ENCODE results near the gene FGF12.

Gene FGF12

GRCh38 chr3:192354687-192355086 is 372.7 kb downstream of the FGF12 start:
- H4K20me1 ChIP-seq (ENCODE audit: control insufficient read depth, insufficient read depth, low read depth, low read length), result no peaks in the 10 kb centered on the region
- H3K27me3 ChIP-seq (ENCODE audit: control insufficient read depth, low read length), result no peaks in the 10 kb centered on the region
- H3K79me2 ChIP-seq (ENCODE audit: control insufficient read depth, low read length), result no peaks in the 10 kb centered on the region
- no peaks in the 10 kb centered on the region for H3K9me2 ChIP-seq (replicated peaks; ENCODE audit: control insufficient read depth, low read length)
- H3K36me3 ChIP-seq (ENCODE audit: control insufficient read depth, low read length), result no peaks in the 10 kb centered on the region
- H3K27ac ChIP-seq (ENCODE audit: low read depth, low read length), result no peak overlapping the region
- no peaks in the 10 kb centered on the region for H3K9me3 ChIP-seq (ENCODE audit: control insufficient read depth, insufficient read depth, low read length)
- H3K4me3 ChIP-seq (ENCODE audit: low read length), result no peak overlapping the region
- no peaks in the 10 kb centered on the region for H3F3A ChIP-seq (ENCODE audit: control insufficient read depth, insufficient read depth)
- no peaks in the 10 kb centered on the region for H3K4me1 ChIP-seq (ENCODE audit: control insufficient read depth, low read length)
- no peak overlapping the region for H3K4me2 ChIP-seq (ENCODE audit: low read length)
- no peak for TF ChIP-seq EZH2phosphoT487 (IDR thresholded peaks at IDR 0.05; ENCODE audit: borderline replicate concordance, low read length)
- TF ChIP-seq, protein P1, sequence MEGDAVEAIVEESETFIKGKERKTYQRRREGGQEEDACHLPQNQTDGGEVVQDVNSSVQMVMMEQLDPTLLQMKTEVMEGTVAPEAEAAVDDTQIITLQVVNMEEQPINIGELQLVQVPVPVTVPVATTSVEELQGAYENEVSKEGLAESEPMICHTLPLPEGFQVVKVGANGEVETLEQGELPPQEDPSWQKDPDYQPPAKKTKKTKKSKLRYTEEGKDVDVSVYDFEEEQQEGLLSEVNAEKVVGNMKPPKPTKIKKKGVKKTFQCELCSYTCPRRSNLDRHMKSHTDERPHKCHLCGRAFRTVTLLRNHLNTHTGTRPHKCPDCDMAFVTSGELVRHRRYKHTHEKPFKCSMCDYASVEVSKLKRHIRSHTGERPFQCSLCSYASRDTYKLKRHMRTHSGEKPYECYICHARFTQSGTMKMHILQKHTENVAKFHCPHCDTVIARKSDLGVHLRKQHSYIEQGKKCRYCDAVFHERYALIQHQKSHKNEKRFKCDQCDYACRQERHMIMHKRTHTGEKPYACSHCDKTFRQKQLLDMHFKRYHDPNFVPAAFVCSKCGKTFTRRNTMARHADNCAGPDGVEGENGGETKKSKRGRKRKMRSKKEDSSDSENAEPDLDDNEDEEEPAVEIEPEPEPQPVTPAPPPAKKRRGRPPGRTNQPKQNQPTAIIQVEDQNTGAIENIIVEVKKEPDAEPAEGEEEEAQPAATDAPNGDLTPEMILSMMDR (IDR thresholded peaks at IDR 0.05; ENCODE audit: low read depth, low read length, poor library complexity, severe bottlenecking), result no peak

DNA sequence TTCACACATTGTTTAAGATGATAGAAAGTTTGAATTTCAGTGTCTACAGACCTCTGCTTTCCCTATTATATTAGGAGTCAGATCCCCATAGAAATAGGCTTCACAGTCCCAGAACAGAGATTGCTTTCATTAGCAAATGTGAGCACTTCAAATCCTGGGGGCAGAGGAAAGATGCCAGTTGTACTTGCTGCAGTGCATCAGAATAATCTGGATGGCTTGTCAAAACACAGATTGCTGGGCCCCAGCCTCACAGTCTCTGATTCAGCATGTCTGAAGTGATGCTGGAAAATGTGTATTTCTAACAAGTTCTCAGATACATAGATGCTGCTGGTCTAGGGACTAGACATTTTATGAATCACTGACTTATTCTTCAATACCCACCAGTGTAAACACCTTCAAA is 375.2 kb downstream of the FGF12 start:
- no peak overlapping the region for H3K4me3 ChIP-seq (ENCODE audit: low read length)
- no peaks in the 10 kb centered on the region for H4K20me1 ChIP-seq (ENCODE audit: control insufficient read depth, insufficient read depth, low read depth, low read length)
- no peaks in the 10 kb centered on the region for H3K9me2 ChIP-seq (replicated peaks; ENCODE audit: control insufficient read depth, low read length)
- H3K79me2 ChIP-seq (ENCODE audit: control insufficient read depth, low read length), result no peaks in the 10 kb centered on the region
- no peaks in the 10 kb centered on the region for H3K4me1 ChIP-seq (ENCODE audit: control insufficient read depth, low read length)
- H3K27ac ChIP-seq (ENCODE audit: low read depth, low read length), result no peak overlapping the region
- H3K9me3 ChIP-seq (ENCODE audit: control insufficient read depth, insufficient read depth, low read length), result no peaks in the 10 kb centered on the region
- H3K27me3 ChIP-seq (ENCODE audit: control insufficient read depth, low read length), result no peaks in the 10 kb centered on the region
- no peak overlapping the region for H3K4me2 ChIP-seq (ENCODE audit: low read length)
- H3K36me3 ChIP-seq (ENCODE audit: control insufficient read depth, low read length), result no peaks in the 10 kb centered on the region
- TF ChIP-seq, protein P1 (IDR thresholded peaks at IDR 0.05; ENCODE audit: low read depth, low read length, poor library complexity, severe bottlenecking), result no peak
- no peak for TF ChIP-seq EZH2phosphoT487 (IDR thresholded peaks at IDR 0.05; ENCODE audit: borderline replicate concordance, low read length)
- H3F3A ChIP-seq (ENCODE audit: control insufficient read depth, insufficient read depth), result no peaks in the 10 kb centered on the region

GRCh38 chr3:192351441-192351840 is 375.9 kb downstream of the FGF12 start:
- Histone ChIP-seq H3K4me1 (ENCODE audit: control insufficient read depth, low read length) (no peaks in the 10 kb centered on the region), H4K20me1 (ENCODE audit: control insufficient read depth, insufficient read depth, low read depth, low read length) (no peaks in the 10 kb centered on the region), H3K9me2 (replicated peaks; ENCODE audit: control insufficient read depth, low read length) (no peaks in the 10 kb centered on the region), H3K27ac (ENCODE audit: low read depth, low read length) (no peak overlapping the region), H3K27me3 (ENCODE audit: control insufficient read depth, low read length) (no peaks in the 10 kb centered on the region), H3K4me2 (ENCODE audit: low read length) (no peak overlapping the region), H3K9me3 (ENCODE audit: control insufficient read depth, insufficient read depth, low read length) (no peaks in the 10 kb centered on the region), H3F3A (ENCODE audit: control insufficient read depth, insufficient read depth) (no peaks in the 10 kb centered on the region), H3K4me3 (ENCODE audit: low read length) (no peak overlapping the region), H3K79me2 (ENCODE audit: control insufficient read depth, low read length) (no peaks in the 10 kb centered on the region), H3K36me3 (ENCODE audit: control insufficient read depth, low read length) (no peaks in the 10 kb centered on the region)
- no peak for TF ChIP-seq EZH2phosphoT487 (IDR thresholded peaks at IDR 0.05; ENCODE audit: borderline replicate concordance, low read length)
- TF ChIP-seq, protein P1 (IDR thresholded peaks at IDR 0.05; ENCODE audit: low read depth, low read length, poor library complexity, severe bottlenecking), result no peak

- Histone ChIP-seq H3K4me3 (ENCODE audit: low read length) (no peak overlapping the region), H3K79me2 (ENCODE audit: control insufficient read depth, low read length) (no peaks in the 10 kb centered on the region), H3F3A (ENCODE audit: control insufficient read depth, insufficient read depth) (no peaks in the 10 kb centered on the region), H3K4me1 (ENCODE audit: control insufficient read depth, low read length) (no peaks in the 10 kb centered on the region), H3K9me3 (ENCODE audit: control insufficient read depth, insufficient read depth, low read length) (no peaks in the 10 kb centered on the region), H3K27ac (ENCODE audit: low read depth, low read length) (no peak overlapping the region), H3K4me2 (ENCODE audit: low read length) (no peak overlapping the region), H4K20me1 (ENCODE audit: control insufficient read depth, insufficient read depth, low read depth, low read length) (no peaks in the 10 kb centered on the region), H3K9me2 (replicated peaks; ENCODE audit: control insufficient read depth, low read length) (no peaks in the 10 kb centered on the region), H3K36me3 (ENCODE audit: control insufficient read depth, low read length) (no peaks in the 10 kb centered on the region), H3K27me3 (ENCODE audit: control insufficient read depth, low read length) (no peaks in the 10 kb centered on the region)
- TF ChIP-seq, protein P1 (IDR thresholded peaks at IDR 0.05; ENCODE audit: low read depth, low read length, poor library complexity, severe bottlenecking), result no peak
- no peak for TF ChIP-seq EZH2phosphoT487 (IDR thresholded peaks at IDR 0.05; ENCODE audit: borderline replicate concordance, low read length)
Measured at GRCh38 chr3:192340031-192340430, 387.3 kb downstream of the FGF12 start.

Measured in DOHH2 (cell line).